NK-92 (cell line): Measurements from ENCODE around the gene ZNF217.
"Not testable (repeated sequence)": the region's sequence is repeated elsewhere in the genome, so short reads cannot be mapped to it uniquely, and the experiment has no call there.

Experiments used
- DNase-seq: peaks from one replicate; lab custom pipeline; 2025; ENCODE audit not compliant: unreplicated experiment; lab: John Stamatoyannopoulos, UW

Gene ZNF217

DNA sequence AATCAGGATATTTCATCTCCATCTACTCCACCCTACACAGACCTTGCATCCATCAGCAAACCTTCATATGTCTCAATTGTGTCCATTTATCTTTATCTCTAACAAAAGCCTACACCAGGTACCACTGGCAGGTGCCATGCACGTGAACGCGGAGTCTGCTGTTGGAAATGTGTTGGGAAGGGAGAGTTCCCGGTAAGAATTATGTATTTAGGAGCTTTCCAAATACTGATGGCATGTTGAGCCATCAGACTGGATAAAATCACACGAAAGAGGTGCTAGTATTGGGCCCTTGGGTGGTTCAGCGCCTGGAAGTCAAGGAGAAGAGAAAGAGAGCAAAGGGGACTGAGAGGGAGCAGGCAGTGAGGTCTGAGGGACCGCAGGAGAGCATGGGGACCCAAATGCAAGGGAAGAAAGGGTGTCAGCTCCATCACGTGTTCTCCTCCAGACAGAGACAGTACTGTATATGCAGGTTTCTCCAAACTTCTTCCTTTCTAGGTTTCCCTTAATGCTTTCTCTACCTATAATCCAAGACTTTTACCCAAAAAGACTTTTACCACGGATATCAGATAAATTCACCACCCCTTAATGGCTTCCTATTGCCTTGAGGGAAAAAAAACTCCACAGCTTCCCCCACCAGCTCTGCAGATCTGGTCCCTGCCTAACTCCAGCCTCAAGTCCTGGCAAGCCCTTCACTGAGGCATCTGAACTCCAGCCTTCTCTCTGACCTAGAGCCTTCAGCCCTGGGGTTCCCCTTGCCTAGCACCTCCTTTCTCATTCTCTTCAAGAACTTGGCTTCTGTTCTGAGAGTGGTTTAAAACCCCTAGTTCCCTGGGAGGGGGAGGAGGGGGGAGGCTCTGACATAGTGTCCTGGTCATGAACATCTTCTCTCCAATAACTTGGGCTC, 4.8 kb upstream of the ZNF217 start:
- DNase-seq, result no peak

DNA sequence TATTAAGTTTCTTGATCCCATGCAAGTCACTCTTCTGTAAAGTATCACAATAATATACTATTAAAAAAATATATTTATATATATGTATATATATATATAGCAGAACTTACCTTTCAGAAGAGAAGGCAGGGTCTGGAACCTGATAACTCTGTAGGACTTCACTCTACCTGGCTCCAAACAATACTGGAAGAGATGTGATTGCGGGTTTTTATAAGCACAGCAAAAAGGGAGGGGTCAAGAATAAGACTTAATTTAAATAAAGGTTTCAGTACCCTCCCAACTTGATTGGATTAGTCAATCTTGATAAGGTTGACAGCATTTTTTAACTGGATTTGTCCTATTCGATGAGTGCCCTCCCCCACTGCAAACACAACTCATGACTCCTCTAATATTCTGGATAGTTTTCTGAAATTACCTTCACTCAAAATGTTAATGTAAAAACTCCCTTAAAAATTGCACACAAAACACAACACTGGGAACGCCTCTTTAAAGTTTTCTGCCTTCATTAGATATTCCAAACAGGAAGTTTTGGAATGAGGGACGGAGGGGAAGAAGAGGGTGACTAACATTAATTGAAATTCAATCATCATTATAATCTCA, 4.0 kb upstream of the ZNF217 start:
- no peak for DNase-seq

GRCh38 chr20:53597030-53597482, 3.4 kb upstream of the ZNF217 start:
- no peak for DNase-seq

DNA sequence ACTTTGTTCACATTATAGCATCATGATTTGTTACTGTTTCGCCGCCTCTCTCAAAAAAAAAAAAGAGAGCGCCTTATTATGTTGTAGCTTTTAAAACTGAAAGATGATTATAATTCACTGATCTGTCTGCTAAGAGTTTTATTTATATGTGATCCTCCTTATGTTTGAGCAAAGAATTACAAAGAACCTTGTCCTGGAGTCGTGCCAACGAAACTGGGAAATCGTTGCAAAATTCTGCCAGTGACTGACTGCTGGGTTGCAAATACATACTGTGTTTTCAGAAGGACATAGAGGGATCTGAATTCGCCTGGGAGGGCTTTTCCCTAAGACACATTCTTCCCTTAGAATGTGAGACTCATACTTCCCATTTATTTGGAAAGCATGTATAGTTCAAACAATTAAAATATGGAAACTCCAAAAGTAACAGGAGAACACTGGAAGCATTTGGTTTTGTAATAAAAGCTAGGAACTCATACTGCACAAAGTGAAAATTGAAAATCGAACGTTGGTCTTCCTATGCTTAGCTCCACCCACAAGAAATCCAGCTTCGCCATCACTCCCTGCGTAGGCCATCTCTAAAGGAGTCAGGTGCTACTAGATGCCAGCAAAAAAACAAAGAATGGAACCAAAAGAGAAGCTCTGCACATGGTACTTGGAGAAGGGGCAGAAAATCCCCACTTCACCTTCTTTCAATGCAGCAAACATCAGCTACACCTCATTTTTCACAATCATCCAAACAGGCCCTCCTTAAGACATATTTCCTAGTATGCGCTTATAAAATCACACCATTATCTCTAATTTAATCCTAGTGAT, 2.8 kb upstream of the ZNF217 start:
- not testable (repeated sequence) for DNase-seq

GRCh38 chr20:53595742-53596141, 2.1 kb upstream of the ZNF217 start:
- not testable (repeated sequence) for DNase-seq

DNA sequence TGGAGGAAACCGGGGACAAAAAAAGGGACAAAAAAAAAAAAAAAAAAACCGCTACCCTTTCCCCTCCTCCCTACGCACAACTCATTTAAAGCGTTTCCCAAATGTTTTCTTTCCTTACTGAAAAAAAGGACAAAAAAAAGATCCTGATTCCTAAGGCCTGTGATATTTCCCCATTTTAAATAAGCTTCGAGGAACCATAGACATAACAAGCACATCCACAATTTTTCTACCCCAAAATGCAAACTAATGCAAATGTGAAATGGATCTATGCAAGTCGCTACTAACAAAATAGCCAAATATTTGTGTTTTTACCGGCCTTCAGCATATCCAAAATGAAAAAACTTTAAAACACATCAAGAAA, 1.4 kb upstream of the ZNF217 start:
- DNase-seq, result no peak

DNA sequence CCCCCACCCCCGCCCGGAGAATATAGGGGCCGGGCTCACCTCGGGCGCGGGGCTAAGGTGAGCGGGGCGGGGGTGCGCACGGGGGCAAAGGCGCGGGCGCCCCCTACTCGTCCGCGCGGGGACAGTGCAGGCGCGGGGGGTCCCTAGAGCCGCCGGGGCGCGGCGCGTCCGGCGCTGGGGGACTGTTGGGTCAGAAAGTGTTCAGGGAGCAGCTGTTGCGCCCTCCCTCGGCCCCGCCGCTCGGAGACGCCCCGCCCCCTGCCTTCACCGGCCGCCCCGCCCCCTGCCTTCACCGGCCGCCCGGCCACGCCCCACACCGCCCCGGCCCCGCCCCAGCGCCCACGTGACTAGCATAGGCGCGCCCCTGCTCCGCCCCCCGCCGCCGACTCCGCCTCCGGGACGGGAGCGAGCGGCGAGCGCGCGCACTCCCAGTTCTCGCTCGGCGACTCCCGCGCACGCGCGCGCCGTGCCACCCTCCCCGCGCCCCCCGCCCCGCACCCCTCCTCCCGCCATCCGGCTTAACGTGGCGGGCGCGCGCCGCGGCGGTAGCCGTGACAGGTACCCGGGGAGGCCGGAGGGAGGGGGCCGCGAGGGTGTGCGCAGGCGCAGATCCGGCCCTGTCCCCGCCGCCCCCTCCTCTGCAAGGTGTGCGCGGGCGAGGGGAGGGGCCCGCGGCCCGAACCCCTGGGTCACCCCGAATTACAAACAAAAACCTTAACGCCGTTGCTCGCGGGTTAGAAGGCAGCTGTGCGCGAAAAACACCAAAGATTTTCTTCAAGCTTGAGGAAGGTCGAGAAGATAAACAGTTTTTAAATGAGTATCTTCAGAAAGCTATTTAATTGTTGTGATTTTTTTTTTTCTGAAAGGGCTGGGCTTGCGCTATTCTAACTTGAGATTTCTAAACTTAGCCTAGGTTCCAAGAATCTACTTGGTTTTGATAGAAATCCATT, 704 bp upstream of the ZNF217 start:
- DNase-seq, result peak; percentile 91

- no peak for DNase-seq
Observed at GRCh38 chr20:53592992-53593465, 610 bp downstream of the ZNF217 start.

DNA sequence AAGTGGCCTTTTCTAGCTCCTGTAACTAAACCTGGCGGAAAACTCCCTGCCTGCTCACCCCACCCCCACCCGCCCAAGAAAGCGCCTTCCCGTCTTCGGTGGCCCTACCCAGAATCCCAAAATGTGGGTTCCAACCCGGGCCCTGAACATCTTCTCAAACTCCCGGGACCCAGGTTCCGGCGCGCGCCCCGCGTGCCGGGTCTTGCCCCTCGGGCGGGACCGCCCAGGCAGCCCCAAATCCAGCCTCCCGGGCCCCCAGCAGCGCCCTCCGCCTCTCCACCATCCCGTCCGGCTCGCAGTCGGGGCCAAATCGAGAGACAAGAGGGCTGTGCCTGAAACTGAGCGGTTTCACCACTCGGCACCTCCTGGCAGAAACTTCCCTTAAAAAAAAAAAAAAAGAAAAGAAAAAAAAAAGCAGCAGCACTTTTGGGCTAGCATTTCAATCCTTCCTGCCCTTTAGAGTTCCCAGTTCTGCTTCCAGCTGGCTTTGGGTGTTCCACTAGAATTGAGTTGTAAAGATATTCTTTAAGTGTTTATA, 1.1 kb downstream of the ZNF217 start:
- DNase-seq, result not testable (repeated sequence)

DNA sequence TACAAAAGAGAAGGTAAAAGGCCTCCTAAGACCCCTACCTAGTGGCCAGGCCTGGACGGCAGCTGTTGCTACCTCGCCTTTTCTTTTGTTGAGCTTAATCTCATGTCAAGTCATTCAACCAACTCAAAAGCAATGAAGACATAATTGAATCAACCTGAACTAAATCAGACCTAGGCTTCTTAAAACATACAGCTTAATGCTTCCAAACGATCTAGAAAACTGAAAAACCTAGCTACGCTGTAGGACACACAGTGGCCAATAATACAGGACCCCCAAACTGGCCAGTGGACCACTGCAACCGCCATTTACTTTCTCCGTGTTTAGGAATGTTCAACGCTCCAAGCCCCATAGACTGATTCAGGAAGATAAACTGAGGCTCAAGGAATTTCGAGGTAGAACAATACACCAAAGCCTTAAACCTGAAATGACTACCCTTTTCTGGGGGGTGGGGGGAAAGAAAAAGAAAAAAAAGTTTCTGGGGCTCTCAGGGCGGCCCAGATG, 1.6 kb downstream of the ZNF217 start:
- DNase-seq, result not testable (repeated sequence)

DNA sequence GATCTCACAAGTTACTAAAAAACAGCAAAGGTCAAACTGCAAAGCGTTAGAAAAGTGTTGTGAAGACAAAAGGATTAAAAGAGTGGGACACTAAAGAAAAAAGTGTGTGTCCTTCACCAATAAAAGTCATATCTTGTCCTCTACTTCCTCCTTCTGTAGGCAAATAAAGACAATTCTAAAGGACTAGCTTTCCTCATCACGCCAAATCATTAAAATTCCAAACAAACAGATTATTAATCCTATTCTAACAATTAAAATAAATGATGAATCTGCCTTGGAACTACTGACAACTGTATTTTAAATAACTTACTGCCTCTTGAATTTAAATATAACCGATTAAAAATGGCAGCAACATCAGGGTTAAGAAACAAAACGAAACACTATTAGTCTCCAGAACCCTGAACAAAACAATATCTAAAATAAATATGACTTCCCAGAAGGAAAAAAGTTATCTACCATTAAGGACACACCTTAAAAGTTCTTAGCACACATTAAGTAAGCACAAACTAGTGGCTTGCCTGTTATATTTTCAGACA, 2.4 kb downstream of the ZNF217 start:
- not testable (repeated sequence) for DNase-seq

DNA sequence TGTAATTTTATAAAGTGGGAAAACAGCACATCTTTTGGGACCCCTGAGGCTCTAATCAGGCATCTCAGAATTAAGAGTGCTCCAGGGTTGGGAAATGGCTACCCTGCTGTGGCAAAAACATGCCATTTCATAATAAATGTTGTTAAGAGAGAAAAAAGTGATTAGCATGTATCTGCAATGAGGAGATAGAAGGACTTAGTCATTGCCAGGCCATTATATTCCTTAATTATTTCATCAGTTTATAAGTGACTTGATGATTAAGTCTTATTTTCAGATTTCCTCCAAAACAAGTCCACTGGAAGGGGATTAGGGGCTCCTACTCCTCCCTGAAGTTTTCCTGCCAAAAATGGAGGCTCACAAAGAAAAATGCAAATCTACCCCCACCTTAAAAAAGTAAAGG, 3.0 kb downstream of the ZNF217 start:
- not testable (repeated sequence) for DNase-seq

DNA sequence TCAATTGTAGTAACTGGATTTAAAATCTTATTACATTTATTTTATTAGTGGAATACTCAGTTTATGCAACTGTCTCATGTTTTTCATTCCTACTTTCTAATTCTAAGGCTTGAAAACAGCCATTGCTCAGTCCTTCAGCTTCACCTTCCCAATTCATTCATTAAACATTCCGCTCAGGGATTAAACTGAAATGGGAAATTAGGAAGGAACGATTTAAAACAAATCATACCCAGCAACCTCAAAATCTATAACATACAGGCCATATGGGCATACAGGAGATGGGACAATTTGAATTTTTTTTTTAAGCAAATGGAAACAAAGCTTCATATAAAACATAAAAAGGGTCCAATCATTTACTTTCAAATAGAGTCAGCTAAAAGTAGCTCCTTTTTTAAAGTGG, 3.5 kb downstream of the ZNF217 start:
- not testable (repeated sequence) for DNase-seq

DNA sequence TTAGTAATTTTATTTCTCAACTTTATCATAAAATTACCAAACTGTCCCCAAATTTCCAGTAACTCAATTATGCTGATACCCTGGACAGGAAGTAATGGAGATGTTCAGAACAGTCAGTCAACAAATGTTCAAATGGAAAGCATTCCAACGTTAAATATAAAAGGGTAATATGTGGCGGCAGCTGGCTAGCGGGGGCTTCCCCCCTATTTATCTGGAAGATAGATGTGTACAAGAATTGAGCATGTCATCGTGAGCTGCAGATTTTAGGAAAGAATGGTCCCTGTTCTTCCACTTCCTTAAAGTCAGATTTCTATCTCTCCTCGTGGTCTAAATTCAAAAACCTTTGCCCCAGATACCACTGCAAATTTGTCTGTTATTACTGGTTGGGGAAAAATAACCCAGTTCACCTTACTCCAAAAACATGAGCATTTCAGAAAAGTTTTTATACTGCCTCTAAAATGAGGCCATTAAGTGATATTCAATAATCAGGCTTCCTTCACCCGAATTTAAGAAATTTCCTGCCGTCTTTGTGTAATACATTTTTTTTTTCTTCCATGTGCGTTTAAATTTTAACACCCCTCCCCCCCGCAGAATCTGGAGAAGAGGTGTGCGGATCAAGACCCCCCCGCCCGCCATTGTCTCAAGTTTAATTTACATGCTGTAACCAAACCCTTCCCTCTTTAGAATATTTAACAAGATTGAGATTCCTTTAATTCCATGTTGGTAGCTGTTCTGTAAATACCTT, 4.1 kb downstream of the ZNF217 start:
- not testable (repeated sequence) for DNase-seq

DNA sequence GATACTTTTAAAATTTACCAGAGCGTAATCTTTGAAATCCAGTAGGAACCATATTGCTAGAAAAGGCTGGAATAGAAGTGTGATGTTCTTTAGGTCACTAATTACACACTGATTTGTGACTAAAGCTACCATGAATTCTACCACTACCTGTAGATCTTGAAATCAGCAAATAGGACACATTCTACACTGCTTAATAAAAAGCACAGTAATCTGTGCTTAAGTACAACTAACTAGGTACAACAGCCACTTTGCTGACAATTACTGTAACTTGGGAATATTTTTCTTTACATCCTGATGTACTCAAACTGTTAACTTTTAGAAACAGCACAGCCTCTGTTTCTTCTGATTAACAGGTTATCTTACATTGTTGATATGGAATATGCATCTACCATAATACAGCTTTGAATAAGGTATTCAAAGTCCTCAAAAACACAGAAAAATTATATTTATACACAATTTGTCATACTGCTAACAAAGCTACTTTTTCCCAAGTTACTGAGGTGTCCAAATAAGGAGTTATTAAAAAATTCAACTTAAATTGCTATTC, 6.4 kb downstream of the ZNF217 start:
- DNase-seq, result not testable (repeated sequence)

DNA sequence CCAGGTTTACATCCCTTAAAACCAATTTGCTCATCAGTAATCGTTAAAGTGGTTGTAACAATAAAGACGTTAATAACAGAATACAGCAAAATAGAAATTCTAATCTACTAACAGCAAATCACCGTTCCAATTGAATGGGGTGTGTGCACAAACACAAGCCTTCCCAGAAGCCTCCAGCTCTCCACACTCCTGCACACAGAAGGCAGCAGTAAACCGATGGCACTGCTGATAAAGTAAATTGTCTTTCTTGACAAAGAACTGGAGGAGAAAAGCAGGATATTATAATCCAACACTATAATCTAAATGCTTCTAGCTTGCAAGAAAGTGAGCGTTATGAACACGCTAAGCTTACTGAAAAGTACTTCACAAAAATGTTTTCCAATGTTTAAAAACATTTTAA, 7.0 kb downstream of the ZNF217 start:
- DNase-seq, result no peak

DNA sequence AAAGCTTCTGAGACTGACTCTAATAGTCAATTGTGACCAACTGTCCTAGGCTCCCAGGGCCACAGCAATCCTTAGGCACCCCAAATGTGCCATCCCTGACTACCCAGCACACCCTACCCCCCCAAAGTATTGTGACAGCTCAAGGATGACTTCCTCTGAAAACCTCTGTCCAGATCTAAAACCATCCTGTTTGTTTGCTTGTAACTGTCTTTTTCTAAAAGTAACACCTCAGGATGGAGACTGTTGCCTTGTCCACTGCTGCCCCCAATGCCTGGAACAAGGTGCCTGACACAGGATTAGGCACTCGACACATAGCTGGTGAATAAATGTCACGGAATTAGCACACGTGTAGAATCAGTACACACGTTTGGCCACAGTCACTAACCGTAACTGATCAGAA, 7.7 kb downstream of the ZNF217 start:
- DNase-seq, result not testable (repeated sequence)

GRCh38 chr20:53585004-53585569, 8.6 kb downstream of the ZNF217 start:
- not testable (repeated sequence) for DNase-seq
